ENCODE results near the gene TACC3.

The TACC3 gene

GRCh38 chr4:1720163-1720983 lies 948 bp upstream of the TACC3 start:
- TF ChIP-seq JUND (IDR thresholded peaks at IDR 0.05; ENCODE audit: low read depth) = no peak
- peak in 1 of 2 experiments; percentile 52 for DNase-seq (ENCODE audit: low read depth in 1 of 2, low spot score in 1 of 2)
- in situ Hi-C loops (cut with HindIII; ENCODE audit: low pct_unique_long_range_greater_than_20kb, low sequenced_read_pairs) = no loop called here

- in situ Hi-C loops (cut with HindIII; ENCODE audit: low pct_unique_long_range_greater_than_20kb, low sequenced_read_pairs) = no loop called here
- TF ChIP-seq JUND (IDR thresholded peaks at IDR 0.05; ENCODE audit: low read depth) = no peak
- DNase-seq (ENCODE audit: low read depth in 1 of 2, low spot score in 1 of 2) = no peak
Measured at GRCh38 chr4:1721666-1722550, 587 bp downstream of the TACC3 start.

- in situ Hi-C loops (cut with HindIII; ENCODE audit: low pct_unique_long_range_greater_than_20kb, low sequenced_read_pairs) = no loop called here
- TF ChIP-seq JUND (IDR thresholded peaks at IDR 0.05; ENCODE audit: low read depth) = no peak
- no peak for DNase-seq (ENCODE audit: low read depth in 1 of 2, low spot score in 1 of 2)
Measured at GRCh38 chr4:1722551-1723118, 1.3 kb downstream of the TACC3 start.

DNA sequence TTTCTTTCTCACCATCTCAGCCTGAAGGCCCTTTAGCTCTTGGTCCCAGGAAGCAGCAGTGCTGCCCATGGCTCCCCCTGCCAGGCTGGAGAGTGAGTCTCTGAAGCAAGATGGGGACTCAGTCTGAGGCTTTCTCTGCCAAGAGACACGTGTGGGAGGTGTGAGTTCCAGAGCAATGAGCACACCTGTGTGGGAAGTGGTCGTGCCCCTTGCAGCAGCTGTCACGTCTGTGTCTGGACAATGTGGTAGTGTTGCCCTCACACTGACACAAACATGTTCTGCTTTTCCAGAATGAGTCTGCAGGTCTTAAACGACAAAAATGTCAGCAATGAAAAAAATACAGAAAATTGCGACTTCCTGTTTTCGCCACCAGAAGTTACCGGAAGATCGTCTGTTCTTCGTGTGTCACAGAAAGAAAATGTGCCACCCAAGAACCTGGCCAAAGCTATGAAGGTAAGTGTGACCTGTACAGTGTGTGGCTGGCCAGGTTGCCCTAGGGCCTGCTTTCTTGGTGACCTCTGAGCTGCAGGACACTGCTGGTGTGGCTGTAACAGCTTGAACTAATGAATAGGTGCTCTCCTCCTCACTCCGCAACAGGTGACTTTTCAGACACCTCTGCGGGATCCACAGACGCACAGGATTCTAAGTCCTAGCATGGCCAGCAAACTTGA lies 1.9 kb downstream of the TACC3 start:
- in situ Hi-C loops (cut with HindIII; ENCODE audit: low pct_unique_long_range_greater_than_20kb, low sequenced_read_pairs) = no loop called here
- no peak for TF ChIP-seq JUND (IDR thresholded peaks at IDR 0.05; ENCODE audit: low read depth)
- DNase-seq (ENCODE audit: low read depth in 1 of 2, low spot score in 1 of 2) = no peak

- no peak for TF ChIP-seq JUND (IDR thresholded peaks at IDR 0.05; ENCODE audit: low read depth)
- in situ Hi-C loops (cut with HindIII; ENCODE audit: low pct_unique_long_range_greater_than_20kb, low sequenced_read_pairs) = no loop called here
- no peak for DNase-seq (ENCODE audit: low read depth in 1 of 2, low spot score in 1 of 2)
Measured at GRCh38 chr4:1725521-1725920, 4.2 kb downstream of the TACC3 start.

- in situ Hi-C loops (cut with HindIII; ENCODE audit: low pct_unique_long_range_greater_than_20kb, low sequenced_read_pairs) = no loop called here
- peak; percentile 83 to 92 for DNase-seq (ENCODE audit: low read depth in 1 of 2, low spot score in 1 of 2)
- TF ChIP-seq JUND (IDR thresholded peaks at IDR 0.05; ENCODE audit: low read depth) = no peak
Measured at GRCh38 chr4:1726146-1726934, 5.0 kb downstream of the TACC3 start.

DNA sequence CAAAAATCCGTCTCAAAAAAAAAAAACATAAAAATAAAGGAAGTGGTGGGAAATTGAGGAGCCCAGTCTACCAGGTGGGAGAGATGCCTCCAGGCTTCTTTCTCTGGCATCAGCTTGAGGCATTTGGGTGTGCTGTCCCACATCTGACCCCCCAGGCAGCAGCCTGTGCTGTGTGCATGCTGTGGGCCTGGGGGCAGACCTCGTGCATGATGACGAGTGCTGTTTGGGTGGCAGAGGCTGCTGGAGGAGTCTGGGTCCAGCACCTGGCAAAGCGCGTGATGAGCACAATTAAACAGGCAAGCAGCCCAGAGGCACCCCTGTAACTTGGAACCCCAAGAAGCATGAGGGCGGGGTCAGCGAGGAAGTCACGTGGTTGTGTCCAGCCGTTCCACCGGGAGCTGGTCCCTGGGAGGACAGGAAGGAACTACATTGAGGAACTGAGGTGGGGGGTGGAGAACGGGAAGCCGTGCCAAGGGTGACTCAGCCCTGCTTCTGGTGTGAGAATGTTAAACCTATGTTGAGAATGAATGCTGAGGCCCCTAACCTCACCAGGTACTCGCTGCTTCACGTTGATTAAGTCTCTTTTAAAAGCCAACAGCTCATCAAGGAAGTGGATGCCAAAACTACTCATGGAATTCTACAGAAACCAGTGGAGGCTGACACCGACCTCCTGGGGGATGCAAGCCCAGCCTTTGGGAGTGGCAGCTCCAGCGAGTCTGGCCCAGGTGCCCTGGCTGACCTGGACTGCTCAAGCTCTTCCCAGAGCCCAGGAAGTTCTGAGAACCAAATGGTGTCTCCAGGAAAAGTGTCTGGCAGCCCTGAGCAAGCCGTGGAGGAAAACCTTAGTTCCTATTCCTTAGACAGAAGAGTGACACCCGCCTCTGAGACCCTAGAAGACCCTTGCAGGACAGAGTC lies 6.1 kb downstream of the TACC3 start:
- in situ Hi-C loops (cut with HindIII; ENCODE audit: low pct_unique_long_range_greater_than_20kb, low sequenced_read_pairs) = no loop called here
- TF ChIP-seq JUND (IDR thresholded peaks at IDR 0.05; ENCODE audit: low read depth) = no peak

GRCh38 chr4:1728061-1728980 lies 7.0 kb downstream of the TACC3 start:
- in situ Hi-C loops (cut with HindIII; ENCODE audit: low pct_unique_long_range_greater_than_20kb, low sequenced_read_pairs) = no loop called here
- no peak for TF ChIP-seq JUND (IDR thresholded peaks at IDR 0.05; ENCODE audit: low read depth)
- no peak for DNase-seq (ENCODE audit: low read depth in 1 of 2, low spot score in 1 of 2)

More for the DNA sequence above, 6.1 kb downstream of the TACC3 start:
- DNase-seq (ENCODE audit: low read depth in 1 of 2, low spot score in 1 of 2) = no peak

DNA sequence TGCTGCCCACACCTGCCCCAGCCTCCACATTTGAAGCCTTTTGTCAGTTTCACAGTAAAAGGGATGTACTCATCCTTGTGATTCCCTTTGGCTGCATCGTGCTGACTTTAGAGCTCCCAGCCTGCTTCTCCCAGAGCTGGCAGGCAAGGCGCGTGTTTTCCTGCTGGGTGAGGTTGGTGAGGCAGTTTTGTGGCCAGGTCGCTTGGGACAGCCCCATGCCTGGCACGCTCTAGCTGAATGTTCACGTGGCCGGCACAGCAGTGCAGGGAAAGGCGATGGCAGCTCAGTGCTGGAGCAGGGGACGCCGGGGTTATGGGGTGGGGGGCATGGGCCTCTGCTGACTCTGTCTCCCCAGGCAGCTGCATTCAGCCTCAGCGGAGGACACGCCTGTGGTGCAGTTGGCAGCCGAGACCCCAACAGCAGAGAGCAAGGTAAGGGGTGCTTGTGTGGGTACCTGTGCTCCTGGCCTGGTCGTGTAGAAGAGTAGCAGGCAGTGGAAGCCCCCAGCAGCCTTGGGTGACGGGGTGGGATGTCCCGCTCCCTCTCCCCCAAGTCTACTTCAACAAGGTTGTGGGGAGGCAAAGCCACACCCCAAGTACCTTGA lies 9.3 kb downstream of the TACC3 start:
- no peak for TF ChIP-seq JUND (IDR thresholded peaks at IDR 0.05; ENCODE audit: low read depth)
- in situ Hi-C loops (cut with HindIII; ENCODE audit: low pct_unique_long_range_greater_than_20kb, low sequenced_read_pairs) = no loop called here
- no peak for DNase-seq (ENCODE audit: low read depth in 1 of 2, low spot score in 1 of 2)

GRCh38 chr4:1731180-1731579 lies 9.9 kb downstream of the TACC3 start:
- no peak for DNase-seq (ENCODE audit: low read depth in 1 of 2, low spot score in 1 of 2)
- in situ Hi-C loops (cut with HindIII; ENCODE audit: low pct_unique_long_range_greater_than_20kb, low sequenced_read_pairs) = no loop called here
- TF ChIP-seq JUND (IDR thresholded peaks at IDR 0.05; ENCODE audit: low read depth) = no peak
